Sigmoid colon (tissue), 7 donors: ENCODE measurements around the gene HLA-B. TPM values are rescaled to one million over a fixed set of nuclear protein-coding genes. Genes with fewer than 3 reads are reported as not detected.

Experiments used
- DNase-seq: peaks from one replicate; pipeline ENCODE4 v3.0.0-alpha.2; 2019
- H3K27ac ChIP-seq, 4 donors: fragments of 200-600 bp; sonication (generic); one replicate each; pipeline ENCODE4 v1.5.1; 2016 to 2019; ENCODE audit warnings: mild to moderate bottlenecking in 1 of 4
- H3K27me3 ChIP-seq, 3 donors: fragments of 200-600 bp; sonication (generic); one replicate each; pipeline ENCODE4 v1.5.1; 2019; ENCODE audit warnings: mild to moderate bottlenecking in 1 of 3
- H3K36me3 ChIP-seq, 4 donors: fragments of 200-600 bp; sonication (generic); one replicate each; pipeline ENCODE4 v1.5.1; 2016 to 2019
- H3K4me1 ChIP-seq, 4 donors: fragments of 200-600 bp; sonication (generic); one replicate each; pipeline ENCODE4 v1.5.1; 2017 to 2019
- H3K4me3 ChIP-seq, 4 donors: fragments of 200-600 bp; sonication (generic); one replicate each; pipeline ENCODE4 v1.5.1; 2017 to 2019; ENCODE audit warnings: mild to moderate bottlenecking in 2 of 4, moderate library complexity in 1 of 4
- H3K9me3 ChIP-seq, 4 donors: fragments of 200-600 bp in 3 of 4; sonication (generic) in 3 of 4; one replicate each; pipeline versions ENCODE4 v1.5.1 to v1.6.1; 2013 to 2019
- CTCF ChIP-seq, 4 experiments: fragments of 450-650 bp in 3 of 4; fragments of 200-600 bp in 1 of 4; IDR thresholded peaks; one replicate each; pipeline ENCODE4 v1.5.1; 2016 to 2019; ENCODE audit warnings: antibody characterized with exemption in 4 of 4, mild to moderate bottlenecking in 3 of 4, moderate library complexity in 2 of 4
- EP300 ChIP-seq, 4 donors: sonication (generic); formaldehyde crosslinking; IDR thresholded peaks; one replicate each; pipeline ENCODE4 v1.6.1; 2017; ENCODE audit warnings: antibody characterized with exemption in 4 of 4
- POLR2A ChIP-seq, 2 donors: fragments of 450-650 bp; IDR thresholded peaks; one replicate each; pipeline ENCODE4 v1.6.1; 2016; ENCODE audit warnings: antibody characterized with exemption in 2 of 2, mild to moderate bottlenecking in 2 of 2, moderate library complexity in 2 of 2
- POLR2AphosphoS5 ChIP-seq, 4 donors: sonication (generic); formaldehyde crosslinking; IDR thresholded peaks; one replicate each; pipeline ENCODE4 v1.6.1; 2017; ENCODE audit warnings: antibody characterized with exemption in 4 of 4
- WGBS, 2 donors: extraction: QIAGEN DNeasy Blood & Tissue Kit; methylation state at CpG; one replicate each; pipeline ENCODE4 v1.1.7; 2013; 5-methylcytosine and 5-hydroxymethylcytosine counted together
- intact Hi-C: fragments of 100-400 bp; cut with DNase I; formaldehyde crosslinking; loops from one replicate; pipeline ENCODE4 v1.15.1; 2023
- polyA plus RNA-seq, 3 donors: library from polyadenylated mRNA; stranded (reverse); fragments of 200-250 nt; gene quantifications; one replicate each; pipeline ENCODE4 v1.2.3, GENCODE V29; 2013
- total RNA-seq, 4 donors: library from RNA; depleted of rRNA; stranded (reverse); fragments of >200 nt; gene quantifications; one replicate each; pipeline ENCODE4 v1.1.0, GENCODE V29; 2016
- donor health status: healthy with polysubstance abuse.
- donor health status: Bipolar disorder and iron deficiency.
- donor health status: healthy.

HLA-B gene
- total and polyA plus RNA-seq, 7 donors = 279 to 3,047 (median 377) TPM

GRCh38 chr6:31385041-31385440, 28.1 kb upstream of the HLA-B start:
- WGBS, 2 donors = 69 to 79% methylated on average over 3 of the region's 3 CpGs
- no peak for DNase-seq
- intact Hi-C loops = no loop called here
- TF ChIP-seq POLR2A (IDR thresholded peaks at IDR 0.05) (no peak), POLR2AphosphoS5 (IDR thresholded peaks at IDR 0.05) (no peak), EP300 (IDR thresholded peaks at IDR 0.05) (no peak), CTCF (IDR thresholded peaks at IDR 0.05) (no peak)
- Histone ChIP-seq H3K9me3 (no peaks in the 10 kb centered on the region), H3K4me3 (no peak overlapping the region), H3K4me1 (peaks cover 0 to 12% (median 7%) of the 10 kb centered on the region in 4 donors), H3K27ac (no peak overlapping the region), H3K36me3 (no peaks in the 10 kb centered on the region), H3K27me3 (peaks cover 0 to 2% (median 0%) of the 10 kb centered on the region in 3 donors)

- Histone ChIP-seq H3K27ac (no peak overlapping the region), H3K4me1 (peaks cover 0 to 12% (median 7%) of the 10 kb centered on the region in 4 donors), H3K4me3 (no peak overlapping the region), H3K27me3 (peaks cover 0 to 21% (median 0%) of the 10 kb centered on the region in 3 donors), H3K36me3 (no peaks in the 10 kb centered on the region), H3K9me3 (no peaks in the 10 kb centered on the region)
- TF ChIP-seq EP300 (IDR thresholded peaks at IDR 0.05) = no peak
- intact Hi-C loops = no loop called here
- 71 to 73% methylated on average over 5 of the region's 5 CpGs for WGBS, 2 donors
- DNase-seq = no peak
These were observed 26.2 kb upstream of the HLA-B start for GRCh38 chr6:31383149-31383548.

GRCh38 chr6:31381666-31382065, 24.7 kb upstream of the HLA-B start:
- H3K4me3 ChIP-seq = no peak overlapping the region
- no peak overlapping the region for H3K27ac ChIP-seq
- peaks cover 0 to 12% (median 7%) of the 10 kb centered on the region in 4 donors for H3K4me1 ChIP-seq
- TF ChIP-seq POLR2AphosphoS5 (IDR thresholded peaks at IDR 0.05) = no peak
- no peak for TF ChIP-seq EP300 (IDR thresholded peaks at IDR 0.05)
- TF ChIP-seq POLR2A (IDR thresholded peaks at IDR 0.05) = no peak
- no peak for TF ChIP-seq CTCF (IDR thresholded peaks at IDR 0.05)
- intact Hi-C loops = no loop called here
- peaks cover 0 to 30% (median 0%) of the 10 kb centered on the region in 3 donors for H3K27me3 ChIP-seq
- no peak for DNase-seq
- WGBS, 2 donors = 66 to 87% methylated on average over 4 of the region's 4 CpGs
- H3K36me3 ChIP-seq = no peaks in the 10 kb centered on the region
- no peaks in the 10 kb centered on the region for H3K9me3 ChIP-seq

- H3K4me3 ChIP-seq = no peak overlapping the region
- intact Hi-C loops = no loop called here
- no peaks in the 10 kb centered on the region for H3K36me3 ChIP-seq
- H3K27ac ChIP-seq = no peak overlapping the region
- H3K9me3 ChIP-seq = no peaks in the 10 kb centered on the region
- H3K27me3 ChIP-seq = peaks cover 0 to 30% (median 0%) of the 10 kb centered on the region in 3 donors
- 20 to 49% methylated on average over 10 of the region's 10 CpGs for WGBS, 2 donors
- no peak for TF ChIP-seq POLR2AphosphoS5 (IDR thresholded peaks at IDR 0.05)
- no peak for TF ChIP-seq POLR2A (IDR thresholded peaks at IDR 0.05)
- TF ChIP-seq CTCF (IDR thresholded peaks at IDR 0.05) = no peak
- TF ChIP-seq EP300 (IDR thresholded peaks at IDR 0.05) = no peak
- no peaks in the 10 kb centered on the region for H3K4me1 ChIP-seq
- no peak for DNase-seq
These were observed 22.9 kb upstream of the HLA-B start for GRCh38 chr6:31379850-31380249.

GRCh38 chr6:31378721-31379103, 21.7 kb upstream of the HLA-B start:
- DNase-seq = no peak
- no peaks in the 10 kb centered on the region for H3K9me3 ChIP-seq
- peaks cover 0 to 30% (median 0%) of the 10 kb centered on the region in 3 donors for H3K27me3 ChIP-seq
- no peaks in the 10 kb centered on the region for H3K36me3 ChIP-seq
- H3K4me3 ChIP-seq = no peak overlapping the region
- TF ChIP-seq EP300 (IDR thresholded peaks at IDR 0.05) = no peak
- no peak for TF ChIP-seq CTCF (IDR thresholded peaks at IDR 0.05)
- no peak for TF ChIP-seq POLR2AphosphoS5 (IDR thresholded peaks at IDR 0.05)
- TF ChIP-seq POLR2A (IDR thresholded peaks at IDR 0.05) = no peak
- WGBS, 2 donors = 51 to 66% methylated on average over 6 of the region's 6 CpGs
- intact Hi-C loops = no loop called here
- H3K27ac ChIP-seq = no peak overlapping the region
- H3K4me1 ChIP-seq = no peaks in the 10 kb centered on the region
